Peyer's patch (tissue), 4 donors: ENCODE data around the gene PLA2G12A.

Experiments
- CTCF ChIP-seq, 6 experiments: fragments of 450-650 bp in 4 of 6; fragments of 200-600 bp in 2 of 6; sonication (generic) in 1 of 6; IDR thresholded peaks; one replicate each; pipeline ENCODE4 v1.5.1; 2017 to 2019; ENCODE audit warnings: antibody characterized with exemption in 6 of 6, mild to moderate bottlenecking in 3 of 6, moderate library complexity in 1 of 6
- POLR2A ChIP-seq, 2 donors: fragments of 450-650 bp; IDR thresholded peaks; one replicate each; pipeline ENCODE4 v1.5.1; 2017; ENCODE audit warnings: antibody characterized with exemption in 2 of 2, mild to moderate bottlenecking in 2 of 2, moderate library complexity in 2 of 2

- TF ChIP-seq CTCF (IDR thresholded peaks at IDR 0.05) (no peak), POLR2A (IDR thresholded peaks at IDR 0.05) (no peak)
Measured at GRCh38 chr4:109752525-109752924, 22.7 kb upstream of the PLA2G12A start.
